Caco-2 (cell line): ENCODE data around the gene EIF4G1. TPM values are rescaled to one million over a fixed set of nuclear protein-coding genes. Genes with fewer than 3 reads are reported as not detected.

Source experiments
- BruUV-seq: library from RNA; stranded (reverse); fragments of 400-500 nt; replicated peaks from 2 replicates; lab custom pipeline; 2021; lab: Mats Ljungman, UMichigan
- CTCF ChIA-PET: fragments of 300-600 bp; sonication (Branson Sonifier 250); formaldehyde crosslinking; loops from one replicate; lab custom pipeline; 2022; ENCODE audit warnings: antibody characterized with exemption; lab: Charles Lee
- POLR2A ChIA-PET: fragments of 300-600 bp; sonication (Branson Sonifier 250); formaldehyde crosslinking; loops from one replicate; lab custom pipeline; 2022; ENCODE audit warnings: antibody characterized with exemption; lab: Charles Lee
- DNase-seq, 2 experiments: peaks; one replicate each; pipeline versions ENCODE4 v3.0.0 to v3.0.0-alpha.2; 2020 to 2022
- H3K27me3 ChIP-seq: replicated peaks from 2 replicates; pipeline ENCODE4 v1.6.0; 2011; ENCODE audit warnings: low read length; ENCODE audit not compliant: control insufficient read depth, insufficient read depth
- H3K36me3 ChIP-seq: 2 replicates; pipeline ENCODE4 v1.5.1; 2011; ENCODE audit warnings: low read length; ENCODE audit not compliant: control insufficient read depth, insufficient read depth
- H3K4me1 ChIP-seq: fragments of 250-450 bp; sonication (Bioruptor Pico); 2 replicates; pipeline ENCODE4 v1.5.1; 2020; ENCODE audit warnings: mild to moderate bottlenecking
- H3K4me3 ChIP-seq: 2 replicates; pipeline ENCODE4 v1.5.1; 2011; ENCODE audit warnings: low read depth, mild to moderate bottlenecking, control low read depth, low read length
- H3K9me3 ChIP-seq: fragments of 250-450 bp; sonication (Bioruptor Pico); 2 replicates; pipeline ENCODE4 v1.5.1; 2020; ENCODE audit warnings: mild to moderate bottlenecking, moderate library complexity
- H3K27ac Mint-ChIP-seq: one replicate; pipeline ENCODE4 v1.8.0; 2022; ENCODE audit warnings: mixed read lengths; ENCODE audit not compliant: unreplicated experiment
- H3K27me3 Mint-ChIP-seq: one replicate; pipeline ENCODE4 v1.8.0; 2022; ENCODE audit warnings: mixed read lengths; ENCODE audit not compliant: insufficient read depth, unreplicated experiment
- H3K36me3 Mint-ChIP-seq: one replicate; pipeline ENCODE4 v1.8.0; 2022; ENCODE audit warnings: mild to moderate bottlenecking, mixed read lengths; ENCODE audit not compliant: insufficient read depth, unreplicated experiment
- H3K4me1 Mint-ChIP-seq: one replicate; pipeline ENCODE4 v1.8.0; 2022; ENCODE audit warnings: low read depth, mixed read lengths; ENCODE audit not compliant: unreplicated experiment
- H3K4me3 Mint-ChIP-seq: one replicate; pipeline ENCODE4 v1.8.0; 2022; ENCODE audit warnings: mild to moderate bottlenecking, moderate library complexity, mixed read lengths; ENCODE audit not compliant: unreplicated experiment
- H3K9me3 Mint-ChIP-seq: one replicate; pipeline ENCODE4 v1.8.0; 2022; ENCODE audit warnings: mixed read lengths; ENCODE audit not compliant: unreplicated experiment
- CTCF ChIP-seq, 2 experiments: fragments of 200-600 bp in 1 of 2; IDR thresholded peaks; 1 replicate in 1 of 2; 2 replicates in 1 of 2; pipeline versions ENCODE4 v1.5.1 to v1.8.0; 2011 to 2022; ENCODE audit warnings: antibody characterized with exemption in 1 of 2, control low read depth in 1 of 2, inconsistent platforms in 1 of 2, low read depth in 1 of 2, low read length in 1 of 2, mild to moderate bottlenecking in 1 of 2, moderate library complexity in 1 of 2; ENCODE audit not compliant: insufficient read depth in 1 of 2, severe bottlenecking in 1 of 2, unreplicated experiment in 1 of 2
- intact Hi-C: fragments of 100-400 bp; cut with micrococcal nuclease; formaldehyde crosslinking; loops from one replicate; pipeline ENCODE4 v1.10.0; 2022; ENCODE audit not compliant: unreplicated experiment
- total RNA-seq: library from RNA; stranded (reverse); gene quantifications from 2 replicates; pipeline ENCODE4 v1.2.3, GENCODE V29; 2022

EIF4G1 gene
- total RNA-seq, 1 experiment from 2014 or later = 423 TPM

- Mint-ChIP-seq H3K9me3 (no peaks in the 10 kb centered on the region), H3K4me1 (no peaks in the 10 kb centered on the region), H3K36me3 (peaks cover 97% of the 10 kb centered on the region), H3K27me3 (no peaks in the 10 kb centered on the region), H3K4me3 (no peak overlapping the region), H3K27ac (no peak overlapping the region)
- peaks cover 21% of the 10 kb centered on the region for H3K36me3 ChIP-seq
- no peak for DNase-seq
- POLR2A ChIA-PET = no interaction called here
- no peak for TF ChIP-seq CTCF (IDR thresholded peaks at IDR 0.05; ENCODE audit: insufficient read depth in 1 of 2, low read depth in 1 of 2, low read length in 1 of 2, severe bottlenecking in 1 of 2, unreplicated experiment in 1 of 2)
- no peaks in the 10 kb centered on the region for H3K27me3 ChIP-seq
- no peaks in the 10 kb centered on the region for H3K4me1 ChIP-seq
- no TSS peak for BruUV-seq
- intact Hi-C loops = no loop called here
- H3K4me3 ChIP-seq = no peak overlapping the region
- CTCF ChIA-PET = no interaction called here
- H3K9me3 ChIP-seq = no peaks in the 10 kb centered on the region
These were observed 8.5 kb downstream of the EIF4G1 start for GRCh38 chr3:184322731-184323487.

- ChIA-PET CTCF (no interaction called here), POLR2A (no interaction called here)
- no peak overlapping the region for H3K27ac Mint-ChIP-seq
- no peaks in the 10 kb centered on the region for H3K4me1 ChIP-seq
- no TSS peak for BruUV-seq
- peaks cover 23% of the 10 kb centered on the region for H3K36me3 ChIP-seq
- H3K4me1 Mint-ChIP-seq = no peaks in the 10 kb centered on the region
- no peaks in the 10 kb centered on the region for H3K9me3 Mint-ChIP-seq
- no peaks in the 10 kb centered on the region for H3K27me3 ChIP-seq
- intact Hi-C loops = no loop called here
- H3K4me3 ChIP-seq = no peak overlapping the region
- peaks cover 100% of the 10 kb centered on the region for H3K36me3 Mint-ChIP-seq
- H3K27me3 Mint-ChIP-seq = no peaks in the 10 kb centered on the region
- no peaks in the 10 kb centered on the region for H3K9me3 ChIP-seq
- no peak for TF ChIP-seq CTCF (IDR thresholded peaks at IDR 0.05; ENCODE audit: insufficient read depth in 1 of 2, low read depth in 1 of 2, low read length in 1 of 2, severe bottlenecking in 1 of 2, unreplicated experiment in 1 of 2)
- no peak overlapping the region for H3K4me3 Mint-ChIP-seq
- DNase-seq = no peak
These were observed 9.3 kb downstream of the EIF4G1 start for GRCh38 chr3:184323696-184324095.

GRCh38 chr3:184325269-184325668, 10.9 kb downstream of the EIF4G1 start:
- intact Hi-C loops = no loop called here
- H3K9me3 ChIP-seq = no peaks in the 10 kb centered on the region
- H3K27me3 ChIP-seq = no peaks in the 10 kb centered on the region
- peaks cover 100% of the 10 kb centered on the region for H3K36me3 Mint-ChIP-seq
- H3K27ac Mint-ChIP-seq = no peak overlapping the region
- H3K9me3 Mint-ChIP-seq = no peaks in the 10 kb centered on the region
- H3K4me3 ChIP-seq = no peak overlapping the region
- POLR2A ChIA-PET = interaction anchor here (0.7 kb wide), 1 partner anchor 224 kb away, joined by 3 read pairs; no protein-coding TSS in a partner anchor
- no peaks in the 10 kb centered on the region for H3K4me1 Mint-ChIP-seq
- peaks cover 24% of the 10 kb centered on the region for H3K36me3 ChIP-seq
- no TSS peak for BruUV-seq
- CTCF ChIA-PET = no interaction called here
- no peaks in the 10 kb centered on the region for H3K4me1 ChIP-seq
- H3K4me3 Mint-ChIP-seq = no peak overlapping the region
- TF ChIP-seq CTCF (IDR thresholded peaks at IDR 0.05; ENCODE audit: insufficient read depth in 1 of 2, low read depth in 1 of 2, low read length in 1 of 2, severe bottlenecking in 1 of 2, unreplicated experiment in 1 of 2) = no peak
- DNase-seq = no peak
- no peaks in the 10 kb centered on the region for H3K27me3 Mint-ChIP-seq
